Measurements from ENCODE around the gene SDF2L1.

- TF ChIP-seq ESRRG (CRISPR knock-in tag; IDR thresholded peaks at IDR 0.05) (no peak), PATZ1 (CRISPR knock-in tag; IDR thresholded peaks at IDR 0.05; ENCODE audit: borderline replicate concordance) (no peak), ISL1 (CRISPR knock-in tag; IDR thresholded peaks at IDR 0.05) (no peak), PPARA (CRISPR knock-in tag; IDR thresholded peaks at IDR 0.05; ENCODE audit: borderline replicate concordance) (no peak), CSDC2 (CRISPR knock-in tag; IDR thresholded peaks at IDR 0.05) (no peak), ZNF70 (CRISPR knock-in tag; IDR thresholded peaks at IDR 0.05) (no peak), TOX (CRISPR knock-in tag; IDR thresholded peaks at IDR 0.05; ENCODE audit: borderline replicate concordance) (no peak), ZNF565 (CRISPR knock-in tag; conservative IDR thresholded peaks at IDR 0.05; ENCODE audit: low read depth) (no peak), ZNF8 (CRISPR knock-in tag; IDR thresholded peaks at IDR 0.05) (no peak)
Measured at GRCh38 chr22:21626073-21626734, 15.9 kb upstream of the SDF2L1 start.
